ENCODE measurements around the gene CFAP119. TPM values are rescaled to one million over a fixed set of nuclear protein-coding genes. Genes with fewer than 3 reads are reported as not detected.
A peak's percentile ranks its signal among the peaks of the same experiment; 100 is the strongest.

The CFAP119 gene
- total RNA-seq, 1 donor: 2.9 TPM

- peak; percentile 99 for DNase-seq (ENCODE audit: insufficient read length, low spot score, missing footprints)
- peak overlapping the region; percentile 92 for H3K4me2 ChIP-seq (ENCODE audit: insufficient read depth, low read length)
- H4K20me1 ChIP-seq (ENCODE audit: insufficient read depth, low read length): peaks cover 3% of the 10 kb centered on the region
- no peaks in the 10 kb centered on the region for H3K79me2 ChIP-seq (ENCODE audit: insufficient read depth, low read length)
- H3K27me3 ChIP-seq (ENCODE audit: insufficient read depth, low read length): no peaks in the 10 kb centered on the region
- peaks cover 14% of the 10 kb centered on the region for H3K4me1 ChIP-seq (ENCODE audit: insufficient read depth, low read length)
- peaks cover 39% of the 10 kb centered on the region for H3K36me3 ChIP-seq (ENCODE audit: insufficient read depth, low read length)
- no peaks in the 10 kb centered on the region for H3K9me3 ChIP-seq (ENCODE audit: low read depth, low read length)
- TF ChIP-seq CTCF (IDR thresholded peaks at IDR 0.05; ENCODE audit: extremely low read depth, low read depth, low read length): no peak
- H2AFZ ChIP-seq (ENCODE audit: low read length): peak overlapping the region; percentile 66
- peak overlapping the region; percentile 89 for H3K4me3 ChIP-seq (ENCODE audit: insufficient read depth, low read length)
- peak overlapping the region; percentile 74 for H3K27ac ChIP-seq (ENCODE audit: low read depth, low read length)
Observed at GRCh38 chr16:30775392-30776188, 13.7 kb upstream of the CFAP119 start.

- TF ChIP-seq CTCF (IDR thresholded peaks at IDR 0.05; ENCODE audit: extremely low read depth, low read depth, low read length): no peak
- H3K27me3 ChIP-seq (ENCODE audit: insufficient read depth, low read length): no peaks in the 10 kb centered on the region
- H4K20me1 ChIP-seq (ENCODE audit: insufficient read depth, low read length): peaks cover 3% of the 10 kb centered on the region
- H3K27ac ChIP-seq (ENCODE audit: low read depth, low read length): peak overlapping the region; percentile 74
- no peaks in the 10 kb centered on the region for H3K9me3 ChIP-seq (ENCODE audit: low read depth, low read length)
- peak overlapping the region; percentile 66 for H2AFZ ChIP-seq (ENCODE audit: low read length)
- H3K4me2 ChIP-seq (ENCODE audit: insufficient read depth, low read length): peak overlapping the region; percentile 92
- no peak for DNase-seq (ENCODE audit: insufficient read length, low spot score, missing footprints)
- H3K79me2 ChIP-seq (ENCODE audit: insufficient read depth, low read length): no peaks in the 10 kb centered on the region
- H3K4me1 ChIP-seq (ENCODE audit: insufficient read depth, low read length): peaks cover 14% of the 10 kb centered on the region
- peak overlapping the region; percentile 89 for H3K4me3 ChIP-seq (ENCODE audit: insufficient read depth, low read length)
- H3K36me3 ChIP-seq (ENCODE audit: insufficient read depth, low read length): peaks cover 43% of the 10 kb centered on the region
Observed at GRCh38 chr16:30775131-30775391, 13.2 kb upstream of the CFAP119 start.

GRCh38 chr16:30774367-30775130 lies 12.7 kb upstream of the CFAP119 start:
- H3K4me1 ChIP-seq (ENCODE audit: insufficient read depth, low read length): peaks cover 14% of the 10 kb centered on the region
- no peaks in the 10 kb centered on the region for H3K27me3 ChIP-seq (ENCODE audit: insufficient read depth, low read length)
- H3K36me3 ChIP-seq (ENCODE audit: insufficient read depth, low read length): peaks cover 44% of the 10 kb centered on the region
- peak overlapping the region; percentile 92 for H3K4me2 ChIP-seq (ENCODE audit: insufficient read depth, low read length)
- H3K79me2 ChIP-seq (ENCODE audit: insufficient read depth, low read length): no peaks in the 10 kb centered on the region
- no peak for TF ChIP-seq CTCF (IDR thresholded peaks at IDR 0.05; ENCODE audit: extremely low read depth, low read depth, low read length)
- peaks cover 3% of the 10 kb centered on the region for H4K20me1 ChIP-seq (ENCODE audit: insufficient read depth, low read length)
- H3K27ac ChIP-seq (ENCODE audit: low read depth, low read length): peak overlapping the region; percentile 74
- H3K4me3 ChIP-seq (ENCODE audit: insufficient read depth, low read length): peak overlapping the region; percentile 89
- peak overlapping the region; percentile 66 for H2AFZ ChIP-seq (ENCODE audit: low read length)
- DNase-seq (ENCODE audit: insufficient read length, low spot score, missing footprints): peak; percentile 75
- no peaks in the 10 kb centered on the region for H3K9me3 ChIP-seq (ENCODE audit: low read depth, low read length)

- Histone ChIP-seq H2AFZ (ENCODE audit: low read length) (no peak overlapping the region), H3K4me3 (ENCODE audit: insufficient read depth, low read length) (no peak overlapping the region), H3K9me3 (ENCODE audit: low read depth, low read length) (no peaks in the 10 kb centered on the region), H3K79me2 (ENCODE audit: insufficient read depth, low read length) (no peaks in the 10 kb centered on the region), H3K4me1 (ENCODE audit: insufficient read depth, low read length) (peaks cover 14% of the 10 kb centered on the region), H3K27ac (ENCODE audit: low read depth, low read length) (no peak overlapping the region), H4K20me1 (ENCODE audit: insufficient read depth, low read length) (peaks cover 3% of the 10 kb centered on the region), H3K36me3 (ENCODE audit: insufficient read depth, low read length) (peaks cover 50% of the 10 kb centered on the region), H3K4me2 (ENCODE audit: insufficient read depth, low read length) (no peak overlapping the region), H3K27me3 (ENCODE audit: insufficient read depth, low read length) (no peaks in the 10 kb centered on the region)
- no peak for TF ChIP-seq CTCF (IDR thresholded peaks at IDR 0.05; ENCODE audit: extremely low read depth, low read depth, low read length)
- DNase-seq (ENCODE audit: insufficient read length, low spot score, missing footprints): peak; percentile 54
Observed at GRCh38 chr16:30773826-30774225, 12.0 kb upstream of the CFAP119 start.
